Dermis blood vessel endothelial cell (primary cell): ENCODE measurements around the gene LPAR6. TPM values are rescaled to one million over a fixed set of nuclear protein-coding genes. Genes with fewer than 3 reads are reported as not detected.

Experiments
- DNase-seq: peaks from one replicate; pipeline ENCODE4 v3.0.0; 2010
- total RNA-seq: library from RNA; depleted of rRNA; stranded (reverse); fragments of >200 nt; gene quantifications from 2 replicates; pipeline ENCODE4 v1.2.3, GENCODE V29; 2014

The LPAR6 gene
- total RNA-seq, 1 donor from 2014 or later, result 66.2 TPM

- DNase-seq, result no peak
Measured at GRCh38 chr13:48414501-48414900, 1.6 kb upstream of the LPAR6 start.

GRCh38 chr13:48411841-48412531 lies 927 bp downstream of the LPAR6 start:
- peak; percentile 53 for DNase-seq

DNA sequence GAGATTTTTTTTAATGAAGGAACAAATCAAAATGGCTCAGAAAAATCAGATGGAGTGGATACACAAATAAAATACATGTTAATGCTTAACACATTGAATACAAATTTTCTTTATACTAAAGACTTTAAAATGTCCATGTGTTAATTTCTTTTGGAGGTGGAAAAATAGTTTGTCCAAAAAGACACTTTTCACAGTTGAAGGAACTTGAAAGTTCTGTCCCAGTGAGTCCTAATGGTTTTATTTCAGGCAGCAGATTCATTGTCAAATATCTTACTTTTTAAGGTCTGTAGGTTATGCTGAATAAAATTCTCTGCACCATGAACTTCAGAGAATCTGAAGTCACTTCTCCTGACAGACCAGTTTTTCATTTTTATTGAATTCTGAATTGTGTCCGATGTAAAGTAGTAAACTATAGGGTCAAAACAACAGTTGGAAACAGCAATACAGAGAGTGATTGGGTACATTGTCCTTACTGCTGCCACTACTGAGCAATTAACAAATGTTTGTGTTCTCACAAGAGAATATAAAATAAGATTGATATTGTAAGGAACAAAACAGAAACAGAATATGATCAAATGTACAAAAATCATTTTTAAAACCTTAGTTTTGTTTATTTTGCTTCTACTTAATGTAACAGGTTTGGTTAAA lies 1.6 kb downstream of the LPAR6 start:
- DNase-seq, result peak; percentile 31

DNA sequence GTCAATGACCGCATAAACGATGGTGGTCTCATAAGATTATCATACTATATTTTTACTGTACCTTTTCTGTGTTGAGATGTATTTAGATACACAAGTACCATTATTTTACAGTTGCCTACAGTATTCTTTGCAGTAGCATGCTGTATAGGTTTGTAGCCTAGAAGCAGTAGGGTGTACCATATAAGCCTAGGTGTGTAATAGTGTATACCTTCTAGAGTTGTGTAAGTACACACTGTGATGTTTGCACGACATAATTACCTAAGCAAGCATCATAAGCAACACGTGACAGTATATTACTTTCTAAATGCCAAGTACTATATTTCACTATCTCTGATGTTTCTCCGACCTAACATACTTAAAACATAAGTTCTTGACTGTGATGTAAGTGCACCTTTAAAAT lies 2.7 kb downstream of the LPAR6 start:
- DNase-seq, result peak; percentile 55

GRCh38 chr13:48405875-48406274 lies 7.0 kb downstream of the LPAR6 start:
- no peak for DNase-seq

DNA sequence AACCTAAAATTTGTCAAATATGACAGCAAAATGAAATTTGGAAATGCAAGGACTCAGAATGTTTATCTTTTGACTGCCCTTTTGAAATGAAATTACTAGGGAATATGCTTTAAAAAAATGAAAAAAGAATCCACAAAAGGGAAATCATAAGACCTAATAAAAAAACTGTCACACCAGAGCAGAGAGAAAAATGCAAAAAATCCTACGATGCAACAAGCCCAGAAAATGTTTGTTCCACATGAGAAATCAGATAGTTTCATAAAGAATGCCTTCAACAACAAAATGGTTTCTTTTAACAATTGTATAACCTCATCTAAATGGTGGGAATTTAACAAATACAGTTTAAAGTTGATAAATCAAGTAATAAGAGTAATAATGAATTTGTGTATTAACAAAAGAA lies 8.0 kb downstream of the LPAR6 start:
- no peak for DNase-seq

DNA sequence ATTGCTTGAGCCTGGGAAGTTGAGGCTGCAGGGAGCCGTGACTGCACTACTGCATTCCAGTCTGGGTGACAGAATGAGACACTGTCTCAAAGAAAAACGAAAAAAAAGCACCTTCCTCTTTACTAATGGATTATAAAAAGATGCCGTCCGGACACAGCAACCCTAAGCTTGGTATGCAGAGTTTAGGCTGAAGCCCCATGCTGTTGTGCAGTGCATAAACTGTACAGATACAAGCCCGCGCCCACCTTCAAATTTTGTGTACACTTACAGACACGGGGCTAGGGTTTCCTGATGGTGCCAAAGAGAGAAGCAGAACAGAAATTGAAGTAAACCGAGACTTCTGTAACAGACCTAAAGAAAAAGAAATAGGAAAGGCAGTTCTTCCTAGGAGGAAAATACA lies 9.0 kb downstream of the LPAR6 start:
- no peak for DNase-seq

DNA sequence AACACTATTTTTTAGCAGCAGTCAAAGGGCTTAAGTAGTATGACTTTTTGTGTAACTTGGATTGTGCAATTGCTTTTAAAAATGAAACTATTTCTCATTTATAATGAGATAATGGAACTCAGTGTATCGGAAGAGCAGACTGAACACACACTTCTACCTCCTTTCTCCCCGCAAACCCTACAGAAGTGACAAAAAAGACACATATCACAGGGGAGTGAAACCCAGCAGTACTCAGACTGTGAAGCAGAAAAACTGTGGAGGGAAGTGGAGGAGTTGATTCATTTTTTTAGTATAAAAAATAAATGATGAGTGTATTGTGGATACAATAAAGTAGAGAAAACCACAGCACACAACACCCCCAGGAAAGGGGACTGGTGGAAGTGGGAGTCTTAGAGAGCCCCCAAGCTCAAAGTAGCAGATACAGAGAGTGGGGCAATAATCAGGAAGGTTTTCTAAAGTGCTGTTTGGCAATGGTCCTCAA lies 9.7 kb downstream of the LPAR6 start:
- no peak for DNase-seq

- DNase-seq, result peak; percentile 6
Measured at GRCh38 chr13:48402325-48402932, 10.5 kb downstream of the LPAR6 start.

DNA sequence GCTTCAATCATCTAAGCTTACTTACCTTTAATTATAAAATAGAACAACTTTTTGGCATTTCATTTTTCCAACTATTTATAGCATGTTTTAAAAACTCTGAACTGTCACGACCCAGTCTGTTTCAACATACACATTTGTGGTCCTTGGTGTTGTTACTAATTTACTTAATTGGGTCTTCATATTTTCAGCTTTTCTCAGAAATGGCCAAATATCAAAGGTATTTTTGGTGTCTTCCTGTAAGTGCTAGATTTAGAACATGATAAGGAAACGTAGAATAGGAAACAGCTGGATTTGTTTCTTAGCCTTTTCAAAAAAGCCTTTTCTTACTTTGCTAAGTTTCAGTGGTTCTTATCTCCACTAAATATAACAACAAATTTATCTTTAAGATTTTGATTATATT lies 11.4 kb downstream of the LPAR6 start:
- DNase-seq, result peak; percentile 50

- peak; percentile 93 for DNase-seq
Measured at GRCh38 chr13:48400850-48401291, 12.0 kb downstream of the LPAR6 start.

DNA sequence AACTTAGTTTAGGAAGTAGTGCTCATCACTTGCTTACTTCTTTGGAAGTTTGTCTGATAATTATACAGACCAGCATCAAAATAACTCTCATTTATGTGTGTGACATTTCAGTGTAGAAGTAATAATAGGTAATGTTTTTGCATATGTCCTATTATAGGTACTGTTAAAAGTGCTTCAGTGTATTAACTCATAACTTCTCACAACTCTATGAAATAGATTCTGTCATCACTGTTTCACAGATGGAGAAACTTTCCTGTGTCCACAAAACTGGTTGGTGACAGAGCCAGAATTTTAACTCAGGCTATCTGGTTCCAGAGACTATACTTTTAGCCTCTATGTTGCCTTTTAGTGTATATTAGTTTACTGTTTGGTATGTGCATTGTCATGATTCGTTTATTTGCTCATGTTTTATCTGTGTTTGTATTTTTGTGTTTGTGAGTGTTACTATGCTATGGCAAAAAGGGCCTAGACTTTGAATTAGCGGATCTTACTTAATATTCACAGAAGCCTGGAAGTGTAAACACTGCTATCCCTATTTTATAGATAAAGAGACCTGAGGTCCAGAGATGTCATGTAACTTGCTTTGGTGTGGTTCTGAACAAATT lies 12.7 kb downstream of the LPAR6 start:
- DNase-seq, result peak; percentile 23

DNA sequence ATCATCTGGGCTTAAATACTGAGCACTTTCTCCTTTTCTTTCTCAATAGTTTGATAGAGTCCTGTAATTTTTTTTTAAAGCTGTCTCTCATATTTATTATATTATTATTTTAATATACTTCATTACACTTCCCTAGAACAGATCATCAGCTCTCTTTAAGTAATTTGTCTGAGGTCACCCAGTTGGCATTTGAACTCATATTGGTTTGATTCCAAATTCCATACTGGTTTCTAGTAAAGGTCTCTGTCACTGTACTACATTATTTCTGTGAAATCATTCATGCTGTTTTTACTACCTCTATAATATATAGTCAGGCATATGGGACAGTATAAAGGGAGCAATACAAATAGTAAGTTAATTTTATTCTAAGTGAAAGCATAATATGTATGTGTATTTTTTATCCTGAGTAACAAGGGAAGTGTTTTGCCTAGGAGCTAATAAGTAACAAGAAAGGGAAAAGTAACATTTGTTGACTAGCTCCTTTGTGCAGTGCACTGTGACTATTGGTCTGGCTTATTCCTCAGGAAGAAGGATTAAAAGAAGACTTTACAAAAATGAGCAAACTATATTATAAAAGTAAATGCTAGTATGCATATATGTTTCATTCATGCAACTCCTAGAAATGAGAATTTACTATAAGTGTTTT lies 14.3 kb downstream of the LPAR6 start:
- DNase-seq, result peak; percentile 35

DNA sequence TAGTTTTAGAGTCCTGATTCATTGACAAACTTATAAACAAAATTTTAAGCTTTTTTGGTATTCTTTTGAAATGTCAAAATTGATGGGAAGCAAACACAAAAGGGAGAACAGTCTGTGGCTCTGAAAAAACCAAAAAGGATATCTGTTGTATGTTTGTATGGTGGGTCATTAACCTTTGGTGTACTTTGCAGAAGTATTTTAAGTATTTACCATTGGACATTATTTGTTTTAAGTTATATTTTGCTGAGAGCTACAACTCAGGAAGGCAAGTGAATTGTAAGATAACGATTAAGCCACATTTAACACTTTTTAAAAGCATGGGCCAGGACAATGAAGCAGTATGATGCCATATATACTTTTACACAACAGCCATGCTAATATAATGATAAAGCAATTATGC lies 15.2 kb downstream of the LPAR6 start:
- no peak for DNase-seq

DNA sequence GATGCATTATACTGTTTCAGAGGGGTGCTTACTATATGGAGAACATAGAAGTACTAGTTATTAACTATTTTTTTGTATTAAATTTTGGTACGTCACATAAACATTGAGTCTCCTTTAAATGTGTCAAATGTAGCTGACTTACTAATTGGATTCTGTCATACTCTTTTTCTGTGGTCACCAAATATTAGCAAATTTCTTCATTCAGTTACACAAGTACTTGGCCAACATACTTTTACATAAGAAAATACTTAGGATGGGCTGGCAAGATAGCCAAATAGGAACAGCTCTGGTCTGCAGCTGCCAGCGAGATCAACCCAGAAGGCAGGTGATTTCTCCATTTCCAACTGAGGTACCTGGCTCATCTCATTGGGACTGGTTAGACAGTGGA lies 19.2 kb downstream of the LPAR6 start:
- no peak for DNase-seq

GRCh38 chr13:48393030-48393697 lies 19.7 kb downstream of the LPAR6 start:
- DNase-seq, result no peak

- no peak for DNase-seq
Measured at GRCh38 chr13:48391257-48391656, 21.7 kb downstream of the LPAR6 start.

DNA sequence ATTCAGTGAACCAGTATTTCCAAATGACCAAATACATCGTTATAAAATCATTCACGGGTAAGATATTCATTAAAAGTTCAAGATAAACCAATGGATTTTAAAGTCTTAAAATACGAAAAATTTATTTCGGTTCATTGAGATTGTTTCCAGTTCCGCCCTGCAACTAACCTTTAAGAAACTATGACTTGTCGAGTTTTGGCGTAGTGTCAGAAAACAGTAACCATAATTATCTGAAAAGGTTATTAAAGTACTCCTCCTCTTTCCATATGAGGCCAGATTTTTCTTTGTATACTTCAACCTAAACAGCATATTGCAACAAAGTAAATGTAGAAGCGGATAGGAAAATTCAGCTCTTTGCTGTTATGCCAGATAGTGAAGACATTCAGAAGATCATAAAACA lies 26.1 kb downstream of the LPAR6 start:
- DNase-seq, result no peak

GRCh38 chr13:48383384-48383783 lies 29.5 kb downstream of the LPAR6 start:
- no peak for DNase-seq

GRCh38 chr13:48380581-48380980 lies 32.3 kb downstream of the LPAR6 start:
- no peak for DNase-seq

DNA sequence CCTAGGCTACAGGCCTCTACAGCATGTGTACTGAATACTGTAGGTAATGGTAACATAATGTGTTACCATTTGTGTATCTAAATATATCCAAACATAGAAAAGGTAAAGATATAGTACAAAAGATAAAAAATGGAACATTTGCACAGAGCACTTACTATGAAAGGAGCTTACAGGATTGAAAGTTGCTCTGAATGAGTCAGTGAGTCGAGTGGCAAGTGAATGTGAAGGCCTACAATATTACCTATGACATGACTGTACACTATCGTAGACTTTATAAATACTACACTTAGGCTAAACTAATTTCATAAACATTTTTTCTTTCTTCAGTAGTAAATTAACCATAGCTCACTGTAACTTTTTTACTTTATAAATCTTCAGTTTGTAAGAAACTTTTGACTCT lies 35.1 kb downstream of the LPAR6 start:
- no peak for DNase-seq

DNA sequence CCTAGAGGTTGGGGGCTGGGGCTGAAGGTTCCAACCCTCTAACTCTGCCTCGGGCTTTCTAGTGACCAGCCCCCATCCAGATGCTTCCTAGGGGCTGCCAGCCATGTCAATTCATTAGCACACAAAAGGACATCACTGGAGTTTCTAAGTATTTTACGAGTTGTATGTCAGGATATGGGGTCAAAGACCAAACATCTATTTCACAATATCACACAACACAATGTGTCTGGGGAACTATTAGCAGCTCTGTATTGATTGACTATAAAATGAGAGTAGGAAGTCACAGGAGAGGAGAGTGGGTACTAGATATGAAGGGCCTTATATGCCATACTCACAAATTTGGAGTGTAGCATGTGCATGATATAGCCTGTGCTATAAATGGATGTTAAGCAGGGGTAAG lies 42.1 kb downstream of the LPAR6 start:
- DNase-seq, result peak; percentile 29
